ENCODE data around the gene ARMH3. TPM values are rescaled to one million over a fixed set of nuclear protein-coding genes. Genes with fewer than 3 reads are reported as not detected.

ARMH3 gene
- total RNA-seq, 1 experiment from 2014 or later, result 9.7 TPM

DNA sequence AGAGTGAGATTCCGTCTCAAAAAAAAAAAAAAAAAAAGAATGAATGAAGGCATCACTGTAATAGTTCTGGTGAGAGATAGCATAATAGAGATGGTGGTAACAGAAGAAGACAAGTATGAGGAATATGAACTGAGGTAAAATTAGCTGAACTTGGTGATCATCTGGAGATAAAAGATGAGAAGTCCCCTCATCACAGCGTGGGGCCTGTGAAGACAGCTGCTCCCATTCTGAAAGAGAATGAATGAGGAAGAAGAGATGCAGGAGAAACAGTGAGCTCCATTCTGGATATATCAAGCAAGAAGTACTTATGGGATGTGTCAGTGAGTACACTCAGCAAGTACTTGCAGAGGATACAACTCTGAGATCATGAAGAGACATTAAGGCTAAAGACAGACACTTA, 28.7 kb downstream of the ARMH3 start:
- no peak overlapping the region for H3K4me2 ChIP-seq (ENCODE audit: low read length)
- intact Hi-C loops (cut with micrococcal nuclease), result no loop called here
- DNase-seq, result no peak
- BruUV-seq (replicated peaks), result no TSS peak
- H3F3A ChIP-seq (ENCODE audit: low read length, unreplicated experiment), result no peaks in the 10 kb centered on the region
- H3K27me3 ChIP-seq (ENCODE audit: low read length), result no peaks in the 10 kb centered on the region
- H2AFZ ChIP-seq (ENCODE audit: low read length), result no peak overlapping the region
- no peaks in the 10 kb centered on the region for H3K79me2 ChIP-seq (ENCODE audit: low read length)
- no peaks in the 10 kb centered on the region for H3K36me3 ChIP-seq (ENCODE audit: low read depth, low read length)
- H4K20me1 ChIP-seq (ENCODE audit: low read length), result no peaks in the 10 kb centered on the region
- H3K27ac ChIP-seq (ENCODE audit: low read length), result no peak overlapping the region
- no peak overlapping the region for H3K9ac ChIP-seq (ENCODE audit: low read length)
- no peaks in the 10 kb centered on the region for H3K4me1 ChIP-seq (ENCODE audit: insufficient read depth, low read length)
- no peaks in the 10 kb centered on the region for H3K9me3 ChIP-seq (ENCODE audit: low read length)
- no peaks in the 10 kb centered on the region for H3K9me2 ChIP-seq (replicated peaks; ENCODE audit: low read length)
- no peak for TF ChIP-seq CTCF (conservative IDR thresholded peaks at IDR 0.05; ENCODE audit: low read depth, low read length)
- no peak for TF ChIP-seq EZH2 (IDR thresholded peaks at IDR 0.05; ENCODE audit: low read length, unreplicated experiment)
- TF ChIP-seq EZH2phosphoT487 (IDR thresholded peaks at IDR 0.05; ENCODE audit: borderline replicate concordance, low read length), result no peak
- no peak for ATAC-seq
- ChIA-PET POLR2A (ENCODE audit: unreplicated experiment) (interaction anchor here (0.6 kb wide), 1 partner anchor 45 kb away, joined by 3 read pairs; no protein-coding TSS in a partner anchor), CTCF (no interaction called here)
- no peak overlapping the region for H3K4me3 ChIP-seq (ENCODE audit: low read length)

GRCh38 chr10:102024799-102025198, 31.2 kb downstream of the ARMH3 start:
- H3K9me2 ChIP-seq (replicated peaks; ENCODE audit: low read length), result no peaks in the 10 kb centered on the region
- no TSS peak for BruUV-seq (replicated peaks)
- no peak overlapping the region for H3K4me3 ChIP-seq (ENCODE audit: low read length)
- TF ChIP-seq CTCF (conservative IDR thresholded peaks at IDR 0.05; ENCODE audit: low read depth, low read length) (no peak), EZH2phosphoT487 (IDR thresholded peaks at IDR 0.05; ENCODE audit: borderline replicate concordance, low read length) (no peak), EZH2 (IDR thresholded peaks at IDR 0.05; ENCODE audit: low read length, unreplicated experiment) (no peak)
- H3K36me3 ChIP-seq (ENCODE audit: low read depth, low read length), result no peaks in the 10 kb centered on the region; the same call in none of the 2 replicates
- intact Hi-C loops (cut with micrococcal nuclease), result no loop called here
- no peak for DNase-seq
- H3K27ac ChIP-seq (ENCODE audit: low read length), result no peak overlapping the region
- ChIA-PET POLR2A (ENCODE audit: unreplicated experiment) (no interaction called here), CTCF (no interaction called here)
- H3K4me2 ChIP-seq (ENCODE audit: low read length), result no peak overlapping the region
- H3K4me1 ChIP-seq (ENCODE audit: insufficient read depth, low read length), result no peaks in the 10 kb centered on the region
- H3K9ac ChIP-seq (ENCODE audit: low read length), result no peak overlapping the region
- H3K9me3 ChIP-seq (ENCODE audit: low read length), result no peaks in the 10 kb centered on the region
- ATAC-seq, result no peak
- no peaks in the 10 kb centered on the region for H3F3A ChIP-seq (ENCODE audit: low read length, unreplicated experiment)
- no peak overlapping the region for H2AFZ ChIP-seq (ENCODE audit: low read length)
- H4K20me1 ChIP-seq (ENCODE audit: low read length), result no peaks in the 10 kb centered on the region
- no peaks in the 10 kb centered on the region for H3K27me3 ChIP-seq (ENCODE audit: low read length)
- no peaks in the 10 kb centered on the region for H3K79me2 ChIP-seq (ENCODE audit: low read length)

GRCh38 chr10:102020938-102021337, 35.0 kb downstream of the ARMH3 start:
- Histone ChIP-seq H2AFZ (ENCODE audit: low read length) (no peak overlapping the region), H3K4me2 (ENCODE audit: low read length) (no peak overlapping the region), H3K4me3 (ENCODE audit: low read length) (no peak overlapping the region), H3K9ac (ENCODE audit: low read length) (no peak overlapping the region), H3K4me1 (ENCODE audit: insufficient read depth, low read length) (no peaks in the 10 kb centered on the region), H3K27me3 (ENCODE audit: low read length) (no peaks in the 10 kb centered on the region), H4K20me1 (ENCODE audit: low read length) (no peaks in the 10 kb centered on the region), H3K36me3 (ENCODE audit: low read depth, low read length) (no peaks in the 10 kb centered on the region; the same call in none of the 2 replicates), H3K27ac (ENCODE audit: low read length) (no peak overlapping the region), H3K9me2 (replicated peaks; ENCODE audit: low read length) (no peaks in the 10 kb centered on the region), H3K9me3 (ENCODE audit: low read length) (no peaks in the 10 kb centered on the region), H3K79me2 (ENCODE audit: low read length) (no peaks in the 10 kb centered on the region), H3F3A (ENCODE audit: low read length, unreplicated experiment) (no peaks in the 10 kb centered on the region)
- no TSS peak for BruUV-seq (replicated peaks)
- CTCF ChIA-PET, result interaction anchor here (0.7 kb wide), 1 partner anchor 13 kb away, joined by 3 read pairs; no protein-coding TSS in a partner anchor
- POLR2A ChIA-PET (ENCODE audit: unreplicated experiment), result no interaction called here
- TF ChIP-seq CTCF (conservative IDR thresholded peaks at IDR 0.05; ENCODE audit: low read depth, low read length) (no peak), EZH2 (IDR thresholded peaks at IDR 0.05; ENCODE audit: low read length, unreplicated experiment) (no peak), EZH2phosphoT487 (IDR thresholded peaks at IDR 0.05; ENCODE audit: borderline replicate concordance, low read length) (no peak)
- intact Hi-C loops (cut with micrococcal nuclease), result no loop called here
- DNase-seq (no peak), ATAC-seq (no peak)

Data from PC-3 (cell line).